ENCODE results near the gene ABTB2. TPM values are rescaled to one million over a fixed set of nuclear protein-coding genes. Genes with fewer than 3 reads are reported as not detected.

The ABTB2 gene
- polyA plus RNA-seq, 3 donors, result 1.1 to 3.2 (median 2.8) TPM

DNA sequence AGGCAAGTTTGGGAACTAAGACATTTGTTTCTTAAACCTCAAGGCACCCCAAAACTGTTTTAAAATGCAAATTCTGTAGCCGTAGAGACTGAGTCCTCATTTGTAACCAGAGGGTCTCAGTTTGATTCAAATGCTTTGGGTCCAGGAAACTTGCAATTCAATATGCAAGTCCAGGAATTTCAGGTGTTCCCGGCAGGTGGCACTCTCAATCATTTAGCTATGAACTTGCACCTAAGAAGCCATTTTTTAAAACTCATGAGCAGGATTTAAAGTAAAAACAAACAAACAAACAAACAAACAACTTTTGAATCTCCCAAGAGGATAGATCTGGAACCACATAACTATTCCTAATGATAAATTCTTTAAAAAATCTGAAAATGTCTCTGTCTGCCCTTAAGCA is 8.7 kb upstream of the ABTB2 start:
- 25 to 68% (median 66%) methylated on average over 2 of the region's 2 CpGs for WGBS, 3 donors

DNA sequence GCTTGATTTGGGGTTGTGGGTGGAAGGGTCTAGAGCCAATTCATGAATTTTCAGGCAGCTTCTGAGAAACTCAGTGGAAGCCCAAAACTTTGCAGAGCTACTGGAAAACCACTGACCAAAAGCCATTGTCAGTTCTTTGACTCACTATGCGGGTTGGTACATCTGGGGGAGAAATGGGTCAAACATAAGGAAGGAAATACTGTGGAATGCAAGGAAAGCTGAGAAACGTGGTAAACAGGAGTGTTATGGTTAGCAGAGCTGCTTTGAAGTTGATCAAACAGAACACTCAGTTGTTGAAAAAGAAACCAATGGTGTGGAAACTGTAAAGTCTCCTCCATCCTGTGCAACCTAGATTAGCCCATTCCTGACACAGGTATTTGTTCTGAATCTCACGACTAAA is 6.3 kb upstream of the ABTB2 start:
- H3K27ac ChIP-seq (ENCODE audit: low read depth, low read length), result no peak overlapping the region
- WGBS, 3 donors, result 47 to 73% (median 53%) methylated on average over 3 of the region's 3 CpGs

More for the DNA sequence above, 8.7 kb upstream of the ABTB2 start:
- no peak overlapping the region for H3K27ac ChIP-seq (ENCODE audit: low read depth, low read length)

DNA sequence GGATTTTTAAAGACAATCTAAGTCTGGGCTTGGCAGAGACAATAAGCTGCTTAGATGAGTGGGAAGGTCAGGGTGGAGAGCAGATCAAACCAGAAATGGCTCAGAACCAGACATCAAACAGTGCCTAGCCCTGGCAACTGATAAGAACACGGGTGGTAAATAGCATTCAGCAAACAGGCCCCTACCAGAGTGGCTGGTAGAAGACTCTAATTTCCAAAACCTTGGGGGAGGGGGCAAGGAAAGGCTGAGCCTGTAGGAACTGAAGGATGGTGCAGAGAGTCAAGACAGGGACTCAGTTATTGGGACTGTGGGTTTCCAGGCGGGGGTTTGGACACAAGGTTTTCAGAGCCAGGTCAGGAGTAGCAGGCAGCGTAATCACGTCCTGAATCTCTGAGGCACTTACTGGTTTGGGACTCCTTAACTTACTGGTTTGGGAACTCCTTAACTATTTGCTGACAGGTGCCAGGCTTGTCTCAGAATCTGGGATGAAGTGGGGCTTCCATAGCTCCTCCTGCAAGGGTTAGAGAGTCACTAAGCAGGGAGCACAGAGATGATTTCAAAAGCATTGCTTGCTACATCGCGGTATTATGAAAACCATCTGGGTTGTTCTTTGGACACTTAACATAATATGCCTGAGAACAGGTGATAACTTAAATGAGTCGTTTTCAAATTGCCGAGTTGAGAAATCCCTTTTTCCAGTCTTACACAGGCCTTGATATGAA is 5.7 kb upstream of the ABTB2 start:
- no peak overlapping the region for H3K27ac ChIP-seq (ENCODE audit: low read depth, low read length)
- WGBS, 3 donors, result 60 to 73% (median 67%) methylated on average over 8 of the region's 8 CpGs

DNA sequence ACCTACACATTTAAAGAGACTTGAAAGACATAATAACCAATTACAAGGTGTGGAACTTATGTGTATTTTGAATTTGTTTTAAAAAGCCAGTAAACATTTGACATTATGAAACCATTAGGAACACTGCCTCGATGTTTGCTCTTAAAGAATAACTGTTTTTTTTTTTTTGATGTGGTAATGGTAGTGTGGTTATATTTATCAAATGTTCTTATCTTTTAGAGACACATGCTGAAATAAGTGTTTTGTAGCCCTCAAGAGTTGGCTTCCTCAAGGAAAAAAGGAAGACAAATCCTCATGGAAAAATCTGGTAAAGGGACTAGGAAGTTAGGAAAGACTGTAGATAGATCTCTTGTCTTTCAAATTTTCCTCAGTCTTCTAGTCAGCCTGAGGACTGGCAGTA is 2.2 kb upstream of the ABTB2 start:
- 0 to 10% (median 9%) methylated on average over 1 of the region's 1 CpG for WGBS, 3 donors
- no peak overlapping the region for H3K27ac ChIP-seq (ENCODE audit: low read depth, low read length)

DNA sequence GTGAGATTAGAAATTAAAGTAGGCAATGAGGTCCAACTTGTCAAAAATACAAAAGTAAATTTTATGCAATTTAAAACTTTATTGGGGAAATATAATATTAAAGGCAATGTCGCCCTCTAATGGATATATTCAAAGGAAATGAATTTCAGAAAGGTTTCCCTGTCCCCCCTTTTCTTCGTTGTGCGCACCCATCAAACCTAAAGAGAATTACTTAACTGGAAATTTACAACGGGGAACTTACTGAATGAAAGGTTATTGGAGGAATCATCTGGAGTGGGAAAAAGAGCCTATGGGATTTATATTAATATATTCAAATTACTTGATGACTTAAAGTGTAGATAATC is 1.7 kb upstream of the ABTB2 start:
- no peak overlapping the region for H3K27ac ChIP-seq (ENCODE audit: low read depth, low read length)
- 2 to 5% (median 5%) methylated on average over 4 of the region's 4 CpGs for WGBS, 3 donors

DNA sequence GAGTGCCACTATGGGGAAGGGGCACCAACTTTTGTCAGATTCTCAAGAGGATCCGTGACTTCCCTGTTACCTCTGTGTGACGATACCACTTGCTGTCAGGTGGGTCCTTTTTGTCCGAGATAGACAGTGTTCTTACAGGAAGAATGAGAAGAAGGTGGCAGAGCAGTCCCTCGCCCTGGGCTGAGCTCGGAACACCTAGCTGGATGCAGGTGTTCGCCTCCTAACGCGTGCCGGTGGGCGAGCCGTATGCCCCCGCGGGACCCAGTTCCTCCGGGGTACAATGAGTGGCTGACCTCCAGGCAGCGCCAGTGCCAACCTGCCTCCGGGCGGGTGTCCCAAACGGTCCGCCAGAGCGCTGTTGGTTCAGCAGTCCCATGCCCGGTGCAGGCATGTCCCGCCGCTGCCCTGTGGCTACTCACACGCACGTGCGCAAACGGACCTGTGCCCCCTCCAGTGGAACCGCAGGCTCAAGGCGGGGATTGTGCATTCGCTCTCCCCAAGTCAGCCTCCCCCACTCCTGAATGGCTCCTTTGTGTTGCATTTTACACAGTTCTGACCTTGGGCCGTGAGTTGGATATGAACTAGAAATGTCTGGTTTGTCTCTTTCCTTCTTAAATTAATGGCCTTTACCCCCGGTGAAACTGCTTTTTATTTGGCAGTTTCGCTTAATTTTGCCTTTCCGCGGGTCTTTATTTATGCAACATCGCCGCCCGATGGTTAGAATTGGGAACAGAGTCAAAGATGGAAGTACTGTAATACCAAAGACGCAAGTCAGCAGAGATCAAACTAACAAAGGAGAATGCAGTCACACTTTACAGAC is 1.1 kb upstream of the ABTB2 start:
- 0 to 1% (median 0%) methylated on average over 39 of the region's 39 CpGs for WGBS, 3 donors
- no peak overlapping the region for H3K27ac ChIP-seq (ENCODE audit: low read depth, low read length)

DNA sequence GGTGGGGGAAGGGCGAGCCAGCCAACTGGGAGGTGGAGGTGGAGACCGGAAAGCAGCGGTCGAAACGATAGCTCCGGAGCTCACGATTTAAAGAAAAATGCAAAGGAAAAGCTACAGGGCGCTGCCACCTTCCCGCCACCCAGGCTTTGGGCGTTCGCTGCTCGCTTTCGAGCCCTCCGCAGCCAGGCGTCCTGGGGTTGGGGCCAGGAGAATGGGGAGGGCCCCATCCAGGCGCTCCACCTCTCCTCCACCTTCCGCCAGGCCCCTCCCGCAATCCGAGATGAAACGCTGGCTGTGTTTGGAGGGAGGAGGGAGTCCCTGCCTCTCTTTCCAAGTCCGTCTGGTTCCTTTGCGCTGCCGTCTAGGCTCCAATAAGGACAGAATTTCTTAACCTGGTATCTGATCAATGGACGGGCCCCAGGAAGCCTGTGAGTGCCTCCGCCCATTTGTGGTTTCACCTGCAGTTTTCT is 483 bp upstream of the ABTB2 start:
- H3K27ac ChIP-seq (ENCODE audit: low read depth, low read length), result no peak overlapping the region
- 0% methylated on average over 22 to 25 of the region's 25 CpGs for WGBS, 3 donors

DNA sequence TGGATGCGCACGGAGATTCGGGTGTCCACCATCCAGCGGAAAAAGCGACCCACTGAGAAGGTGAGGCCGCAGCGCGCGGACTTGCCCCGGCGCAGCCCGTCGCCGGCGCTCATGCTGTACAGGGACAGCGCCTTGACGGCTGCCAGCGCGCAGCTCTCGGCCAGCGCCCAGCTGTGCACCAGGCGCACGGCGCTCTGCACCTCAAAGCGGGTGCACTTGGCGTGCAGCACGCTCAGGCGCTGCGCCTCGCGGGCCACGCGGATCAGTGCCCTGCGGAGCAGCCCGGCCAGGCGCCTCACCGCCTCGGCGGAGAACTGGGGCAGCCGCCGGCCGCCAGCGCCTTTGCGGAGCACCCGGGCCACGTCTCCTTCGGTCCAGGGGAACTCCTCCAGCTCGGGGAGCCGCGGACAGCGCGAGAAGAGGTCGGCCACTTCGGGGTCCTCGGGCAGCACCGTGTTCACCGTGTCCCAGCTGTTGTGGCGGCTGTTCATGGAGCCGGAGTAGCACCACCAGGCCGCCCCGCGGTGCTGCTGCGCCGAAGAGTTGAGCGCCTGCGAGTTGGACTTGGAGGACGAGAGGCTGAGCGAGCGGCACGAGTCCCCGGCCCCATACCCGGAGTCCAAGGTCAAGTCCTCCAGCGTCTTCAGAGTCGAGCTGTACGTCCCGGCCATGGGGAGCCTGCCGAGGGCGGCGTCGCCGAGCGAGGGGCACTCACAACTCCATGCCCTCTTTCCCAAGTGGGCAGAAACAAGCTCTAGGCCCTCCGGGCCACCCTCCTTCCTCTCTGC is 703 bp downstream of the ABTB2 start:
- H3K27ac ChIP-seq (ENCODE audit: low read depth, low read length), result no peak overlapping the region
- WGBS, 3 donors, result 0 to 1% (median 0%) methylated on average over 79 to 83 of the region's 83 CpGs

DNA sequence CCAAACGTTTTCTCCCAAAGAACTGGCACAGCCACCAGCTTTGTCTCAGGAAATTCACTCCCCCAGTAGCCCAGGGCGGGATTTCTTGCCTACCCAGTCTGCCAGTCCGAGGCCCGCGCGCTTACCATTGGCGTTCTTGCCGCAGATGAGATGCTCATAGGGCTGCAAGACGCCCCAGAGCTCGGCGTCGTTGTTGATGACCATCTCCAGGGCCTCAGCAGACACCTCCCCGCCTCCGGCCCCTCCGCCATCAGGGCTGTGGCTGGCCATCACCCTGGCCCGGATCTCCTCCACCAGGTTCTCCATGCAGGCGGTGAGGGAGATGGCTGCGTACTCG is 1.3 kb downstream of the ABTB2 start:
- 7 to 14% (median 12%) methylated on average over 19 of the region's 19 CpGs for WGBS, 3 donors
- no peak overlapping the region for H3K27ac ChIP-seq (ENCODE audit: low read depth, low read length)

DNA sequence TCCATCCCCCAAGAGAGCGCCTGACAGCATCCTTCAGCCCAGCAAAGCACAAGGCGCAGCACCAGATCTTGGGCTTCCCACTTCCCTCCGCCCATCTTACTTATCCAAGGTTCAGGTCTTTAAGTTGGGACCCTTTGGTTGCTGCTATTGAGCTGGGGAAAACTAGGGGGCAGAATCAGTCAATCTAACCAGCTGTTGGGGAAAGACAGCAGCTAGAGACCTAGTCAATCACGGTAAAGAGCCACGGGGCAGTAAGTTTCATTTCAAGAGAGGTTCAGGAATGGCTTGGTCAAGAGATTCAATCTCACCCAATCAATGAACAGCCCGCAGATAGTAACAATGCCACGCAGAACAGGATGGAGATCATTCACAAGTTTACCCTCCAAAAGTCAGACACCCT is 1.7 kb downstream of the ABTB2 start:
- no peak overlapping the region for H3K27ac ChIP-seq (ENCODE audit: low read depth, low read length)
- 56 to 57% (median 57%) methylated on average over 7 of the region's 7 CpGs for WGBS, 3 donors

DNA sequence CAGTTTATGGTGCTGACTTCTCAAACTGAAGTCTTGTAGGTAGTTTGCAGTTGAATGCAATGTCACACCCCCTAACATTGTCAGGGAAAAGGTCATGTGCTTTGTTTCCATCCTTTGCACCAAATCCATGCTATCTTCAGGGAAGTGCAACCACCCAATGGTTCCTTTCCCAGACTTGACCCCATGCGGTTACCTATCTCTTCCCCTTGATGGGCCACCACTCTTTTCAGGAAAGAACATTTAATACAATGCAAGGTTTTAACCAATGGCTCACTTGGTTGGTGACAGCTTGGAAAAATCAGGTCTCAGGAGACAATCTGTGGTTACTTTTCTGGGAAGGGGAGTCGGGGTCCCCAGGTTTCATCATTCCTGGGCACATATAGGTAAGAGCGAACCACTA is 2.1 kb downstream of the ABTB2 start:
- 83 to 92% (median 84%) methylated on average over 3 of the region's 3 CpGs for WGBS, 3 donors
- H3K27ac ChIP-seq (ENCODE audit: low read depth, low read length), result no peak overlapping the region

DNA sequence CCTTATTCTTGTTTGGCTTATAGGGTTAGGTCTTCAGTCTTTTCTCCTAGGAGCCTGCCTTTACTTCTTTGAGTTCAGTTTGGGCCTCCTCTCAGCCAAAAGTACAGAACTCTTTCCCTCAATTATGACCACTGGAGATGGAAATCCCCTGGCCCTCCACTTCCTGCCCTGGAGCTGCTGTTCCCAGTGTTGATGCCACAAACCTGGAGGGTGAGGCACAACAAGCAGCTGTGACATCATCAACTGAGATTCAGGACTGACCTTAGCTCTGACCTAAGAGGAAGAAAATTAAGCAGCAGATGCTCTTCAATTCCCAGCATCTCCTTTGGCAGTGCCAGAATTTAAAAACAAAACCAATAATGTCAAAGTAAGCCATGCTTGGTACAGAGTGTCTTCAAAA is 3.0 kb downstream of the ABTB2 start:
- no peak overlapping the region for H3K27ac ChIP-seq (ENCODE audit: low read depth, low read length)

DNA sequence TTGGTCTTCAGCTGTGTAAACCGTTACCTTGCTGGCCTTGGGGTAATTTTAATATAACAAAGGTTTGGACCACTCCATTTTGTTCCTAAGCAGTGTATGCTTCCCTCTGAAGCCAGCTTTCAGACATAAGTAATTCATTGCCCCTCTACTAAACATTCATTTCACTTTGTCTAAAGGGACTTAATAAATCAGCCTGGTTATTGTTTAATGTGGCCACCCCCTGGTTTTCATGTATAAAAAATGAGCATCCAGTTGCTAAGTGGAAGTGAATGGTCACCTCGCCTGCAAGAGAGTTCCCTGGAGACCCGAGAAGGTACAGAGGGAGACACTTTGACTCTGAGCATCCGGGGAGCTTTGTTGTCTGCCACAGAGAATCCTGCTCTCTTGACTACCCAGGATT is 3.9 kb downstream of the ABTB2 start:
- WGBS, 3 donors, result 80 to 93% (median 89%) methylated on average over 4 of the region's 4 CpGs
- no peak overlapping the region for H3K27ac ChIP-seq (ENCODE audit: low read depth, low read length)

DNA sequence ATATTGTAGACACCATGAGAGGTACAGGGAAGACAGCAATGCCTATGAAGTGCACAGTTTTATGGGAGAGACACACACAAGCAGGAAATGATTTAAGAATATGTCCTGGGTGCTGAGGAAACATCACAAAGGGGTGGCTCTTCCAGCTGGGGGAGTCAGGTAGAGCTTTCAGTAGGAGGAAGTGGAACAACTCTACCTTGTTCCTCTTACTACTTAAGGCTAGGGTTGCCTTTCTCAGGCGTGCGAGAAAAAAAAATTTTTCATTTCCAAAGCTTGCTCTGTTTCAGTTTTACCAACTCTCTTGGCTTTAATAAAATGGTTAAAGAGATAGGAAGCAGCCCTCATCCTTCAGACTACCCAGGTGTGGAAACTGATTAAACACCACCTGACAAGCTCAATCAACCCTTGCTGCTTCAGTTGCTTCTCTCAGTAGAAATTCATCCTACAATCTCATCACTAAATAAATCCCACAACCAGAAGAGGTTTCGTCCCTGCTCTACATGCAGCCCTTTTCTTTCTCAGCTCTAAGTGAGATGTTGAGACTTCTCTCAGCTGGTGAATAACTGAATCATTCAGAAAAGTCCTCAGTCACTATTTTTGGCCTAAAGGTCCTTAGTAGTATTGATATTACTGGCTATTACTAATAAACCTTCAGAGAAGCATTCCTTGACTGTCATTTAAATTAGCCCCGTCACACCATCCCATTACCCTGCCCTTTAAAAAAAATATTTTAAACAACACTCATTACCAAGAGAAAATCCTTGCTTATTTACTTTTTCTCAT is 5.9 kb downstream of the ABTB2 start:
- 87 to 95% (median 89%) methylated on average over 4 of the region's 4 CpGs for WGBS, 3 donors
- H3K27ac ChIP-seq (ENCODE audit: low read depth, low read length), result no peak overlapping the region

DNA sequence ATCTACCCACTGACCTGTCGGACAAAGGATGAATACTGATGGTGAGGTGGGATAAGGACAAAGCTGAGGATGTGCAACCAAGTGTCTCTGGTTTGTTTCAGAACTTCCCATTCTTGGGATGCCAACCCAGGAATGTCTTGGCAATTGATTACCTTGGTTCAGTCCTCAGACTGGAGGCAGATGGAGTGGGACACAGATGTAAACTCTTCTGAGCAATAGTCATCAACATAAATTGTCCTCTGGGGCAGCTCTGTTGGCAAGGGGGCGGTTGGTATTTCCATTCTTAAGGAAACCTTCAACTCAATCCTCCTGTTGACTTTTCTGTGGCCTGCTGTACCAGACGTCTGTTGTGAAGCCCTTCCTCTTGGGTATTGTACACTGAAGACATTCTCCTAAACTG is 6.8 kb downstream of the ABTB2 start:
- 84 to 92% (median 91%) methylated on average over 3 of the region's 3 CpGs for WGBS, 3 donors
- H3K27ac ChIP-seq (ENCODE audit: low read depth, low read length), result no peak overlapping the region

DNA sequence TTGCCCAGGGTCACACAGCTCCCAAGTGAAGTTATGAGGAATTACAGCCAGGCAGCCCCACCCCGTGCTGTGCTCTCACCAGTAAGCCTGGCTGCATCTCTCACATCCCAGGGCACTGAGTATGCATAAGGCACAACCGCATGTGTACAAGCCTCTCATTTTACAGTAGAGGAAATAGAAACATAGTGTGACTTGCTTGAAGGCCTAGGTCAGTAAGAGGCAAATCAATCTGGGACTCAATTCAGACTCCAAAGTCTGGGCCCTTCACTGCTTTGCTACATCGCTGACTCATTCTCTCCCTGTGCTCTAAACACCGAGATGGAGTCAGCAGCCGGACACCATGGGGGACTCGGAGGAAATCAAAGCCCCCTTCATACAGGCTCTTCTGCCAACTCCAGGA is 7.9 kb downstream of the ABTB2 start:
- no peak overlapping the region for H3K27ac ChIP-seq (ENCODE audit: low read depth, low read length)

DNA sequence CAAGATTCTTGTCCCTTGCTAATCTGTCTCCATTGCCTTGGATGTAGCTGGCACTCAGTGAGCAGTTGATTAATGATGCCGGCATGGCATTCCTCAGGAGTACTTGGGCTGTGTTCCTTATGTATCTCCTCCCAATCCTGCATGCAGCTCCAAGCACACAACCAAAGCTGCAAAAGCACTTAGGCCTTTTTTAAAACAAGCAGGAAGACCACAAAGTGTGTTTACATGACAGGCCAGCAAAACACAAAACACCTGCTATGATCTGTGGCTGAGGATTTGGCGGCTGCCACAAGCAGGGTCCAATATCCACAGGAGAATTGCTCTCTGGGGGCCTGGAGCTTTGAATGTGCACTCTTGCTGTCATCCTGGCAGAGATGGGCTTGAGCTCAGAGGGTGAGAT is 8.9 kb downstream of the ABTB2 start:
- H3K27ac ChIP-seq (ENCODE audit: low read depth, low read length), result no peak overlapping the region
- 86 to 97% (median 93%) methylated on average over 2 of the region's 2 CpGs for WGBS, 3 donors

More for the DNA sequence above, 7.9 kb downstream of the ABTB2 start:
- 92 to 96% (median 93%) methylated on average over 6 of the region's 6 CpGs for WGBS, 3 donors

DNA sequence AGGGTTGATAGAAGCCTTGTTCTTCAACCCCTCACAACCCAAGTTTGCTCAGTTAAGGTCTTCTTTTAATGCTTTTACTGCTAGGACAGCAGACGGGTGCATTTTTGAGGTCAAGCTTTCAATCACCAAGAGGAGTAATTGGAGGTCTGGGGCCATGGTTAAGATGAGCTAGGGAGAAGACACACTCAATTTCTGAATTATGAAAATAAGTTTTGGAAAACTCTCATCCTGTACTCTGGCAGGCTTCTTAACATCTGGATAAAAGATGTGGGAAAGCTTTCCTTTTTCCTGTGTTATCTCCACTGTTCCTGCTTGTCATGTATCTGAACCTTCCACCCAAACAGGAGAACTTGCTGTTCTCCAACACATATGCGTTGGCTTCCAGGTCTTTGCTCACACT is 9.7 kb downstream of the ABTB2 start:
- WGBS, 3 donors, result 81 to 83% (median 82%) methylated on average over 2 of the region's 2 CpGs
- H3K27ac ChIP-seq (ENCODE audit: low read depth, low read length), result no peak overlapping the region

DNA sequence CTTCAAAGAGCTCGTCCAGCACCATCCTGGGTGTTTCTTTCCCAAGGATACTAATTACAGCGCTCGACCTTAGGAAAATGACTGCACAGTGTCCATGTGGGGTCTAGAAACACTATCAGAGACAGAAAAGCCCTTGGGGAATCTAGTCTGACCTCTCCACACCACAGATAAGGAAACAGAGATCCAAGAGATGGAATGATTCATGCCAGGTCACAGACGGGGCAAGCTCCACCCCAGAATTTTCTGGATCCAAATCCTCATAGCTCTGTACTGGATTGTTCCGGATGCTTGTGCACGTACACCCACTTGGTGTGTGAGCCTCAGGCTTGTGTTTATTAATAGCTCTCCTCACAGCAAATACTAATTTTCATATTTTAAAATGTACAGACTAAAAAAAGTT is 11.3 kb downstream of the ABTB2 start:
- 62 to 82% (median 67%) methylated on average over 6 of the region's 6 CpGs for WGBS, 3 donors

More for the DNA sequence above, 11.3 kb downstream of the ABTB2 start:
- H3K27ac ChIP-seq (ENCODE audit: low read depth, low read length), result no peak overlapping the region
